ENCODE measurements around the gene NFATC4.

NFATC4 gene

DNA sequence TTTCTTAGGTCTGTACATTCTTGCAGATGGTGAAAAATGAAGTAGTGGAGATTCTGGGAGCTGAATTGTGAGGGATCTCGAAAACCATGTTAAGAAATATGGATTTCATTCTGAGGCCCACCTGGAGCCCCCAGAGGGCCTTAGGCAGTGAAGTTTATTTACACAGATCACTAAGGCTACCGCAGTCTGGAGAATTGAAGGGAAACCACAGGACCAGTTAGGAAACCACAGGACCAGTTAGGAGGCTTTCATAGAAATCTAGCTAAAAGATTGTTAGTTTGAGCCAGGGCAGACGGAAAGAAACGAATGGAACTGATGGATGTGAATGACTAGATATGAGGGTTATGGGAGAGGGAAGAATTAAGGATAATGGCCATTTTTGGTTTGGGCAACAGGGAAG, 54.3 kb downstream of the NFATC4 start:
- no peak for DNase-seq
- Mint-ChIP-seq H3K36me3 (peaks cover 3% of the 10 kb centered on the region), H3K27me3 (peaks cover 29% of the 10 kb centered on the region), H3K9me3 (peaks cover 1% of the 10 kb centered on the region), H3K4me1 (peaks cover 29% of the 10 kb centered on the region), H3K4me3 (no peak overlapping the region), H3K27ac (no peak overlapping the region)
- CTCF ChIA-PET, result interaction anchor here (0.8 to 17.5 kb wide), 3 partner anchors 9 to 89 kb away, joined by 3 to 557 read pairs (median 4); partner anchors contain the start of genes ADCY4 and RIPK3

DNA sequence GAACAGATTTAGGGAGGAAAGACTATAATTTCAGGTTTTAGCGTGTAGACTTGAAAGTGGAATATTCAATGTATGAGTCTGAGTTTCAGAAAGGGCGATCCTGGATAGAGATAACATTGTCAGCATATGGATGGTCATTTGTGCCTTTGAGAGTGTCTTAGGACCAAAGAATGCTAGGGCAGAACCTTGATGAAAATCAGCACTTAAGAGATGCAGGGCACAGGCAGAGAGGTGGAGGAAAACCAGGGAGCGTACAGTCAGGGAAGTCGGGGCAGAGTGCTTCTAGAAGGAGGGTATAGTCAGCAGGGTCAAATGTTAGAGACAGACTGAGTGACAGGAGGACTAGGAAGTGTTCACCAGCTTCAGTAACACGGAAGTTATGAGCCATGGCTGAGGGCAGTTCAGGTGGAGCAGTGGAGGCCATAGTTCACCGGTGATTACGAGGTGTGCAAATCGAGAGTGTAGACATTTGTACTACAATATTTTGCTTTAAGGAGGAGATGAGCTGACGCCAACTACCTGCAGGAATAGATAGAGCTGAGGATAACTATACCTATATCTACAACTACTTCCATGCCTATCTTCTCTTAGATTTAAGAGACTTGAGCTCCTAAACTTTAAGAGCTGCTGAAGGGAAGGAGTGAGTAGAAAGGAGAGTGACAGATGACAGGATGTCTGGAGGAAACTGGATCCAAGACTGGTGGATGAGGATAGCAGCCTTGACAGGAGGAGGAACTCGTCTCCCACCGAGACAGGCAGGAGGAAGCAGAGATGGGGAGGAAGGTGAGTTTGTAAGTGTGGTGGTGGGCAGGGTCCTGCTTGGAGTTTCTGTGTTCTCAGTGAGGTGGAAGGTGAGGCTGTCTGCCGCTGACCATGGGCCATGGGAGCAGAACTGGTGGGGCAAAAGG, 55.0 kb downstream of the NFATC4 start:
- Mint-ChIP-seq H3K27ac (no peak overlapping the region), H3K9me3 (peaks cover 1% of the 10 kb centered on the region), H3K36me3 (peaks cover 3% of the 10 kb centered on the region), H3K4me3 (no peak overlapping the region), H3K4me1 (peaks cover 36% of the 10 kb centered on the region), H3K27me3 (peaks cover 25% of the 10 kb centered on the region)
- DNase-seq, result no peak
- CTCF ChIA-PET, result interaction anchor here (1.3 to 17.5 kb wide), 3 partner anchors 9 to 90 kb away, joined by 4 to 557 read pairs (median 6); partner anchors contain the start of genes ADCY4 and RIPK3

DNA sequence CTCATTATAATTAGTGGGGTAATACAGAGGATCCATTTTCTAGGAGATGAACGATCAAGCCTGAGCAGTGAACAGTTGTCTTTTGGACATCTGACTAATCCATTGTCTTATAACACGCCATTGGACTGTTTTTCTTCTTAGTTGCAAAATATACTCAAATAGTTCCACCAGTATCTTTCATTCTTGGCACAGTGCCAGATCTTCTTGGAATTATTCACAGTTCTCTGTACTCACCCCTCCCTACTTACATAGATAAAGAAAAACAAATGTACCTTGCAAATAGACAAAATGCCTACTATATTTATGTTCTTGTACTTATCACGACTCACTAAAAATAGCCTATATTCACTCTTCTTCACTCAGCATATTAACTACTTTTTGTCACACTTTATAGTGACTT, 57.7 kb downstream of the NFATC4 start:
- DNase-seq, result no peak
- peaks cover 1% of the 10 kb centered on the region for H3K9me3 Mint-ChIP-seq
- H3K36me3 Mint-ChIP-seq, result peaks cover 3% of the 10 kb centered on the region
- H3K4me3 Mint-ChIP-seq, result no peak overlapping the region
- H3K27me3 Mint-ChIP-seq, result peaks cover 4% of the 10 kb centered on the region
- H3K27ac Mint-ChIP-seq, result peak overlapping the region; percentile 70
- CTCF ChIA-PET, result interaction anchor here (1.4 to 17.5 kb wide), 3 partner anchors 11 to 93 kb away, joined by 5 to 557 read pairs (median 7); partner anchors contain the start of genes ADCY4 and RIPK3
- peaks cover 51% of the 10 kb centered on the region for H3K4me1 Mint-ChIP-seq

DNA sequence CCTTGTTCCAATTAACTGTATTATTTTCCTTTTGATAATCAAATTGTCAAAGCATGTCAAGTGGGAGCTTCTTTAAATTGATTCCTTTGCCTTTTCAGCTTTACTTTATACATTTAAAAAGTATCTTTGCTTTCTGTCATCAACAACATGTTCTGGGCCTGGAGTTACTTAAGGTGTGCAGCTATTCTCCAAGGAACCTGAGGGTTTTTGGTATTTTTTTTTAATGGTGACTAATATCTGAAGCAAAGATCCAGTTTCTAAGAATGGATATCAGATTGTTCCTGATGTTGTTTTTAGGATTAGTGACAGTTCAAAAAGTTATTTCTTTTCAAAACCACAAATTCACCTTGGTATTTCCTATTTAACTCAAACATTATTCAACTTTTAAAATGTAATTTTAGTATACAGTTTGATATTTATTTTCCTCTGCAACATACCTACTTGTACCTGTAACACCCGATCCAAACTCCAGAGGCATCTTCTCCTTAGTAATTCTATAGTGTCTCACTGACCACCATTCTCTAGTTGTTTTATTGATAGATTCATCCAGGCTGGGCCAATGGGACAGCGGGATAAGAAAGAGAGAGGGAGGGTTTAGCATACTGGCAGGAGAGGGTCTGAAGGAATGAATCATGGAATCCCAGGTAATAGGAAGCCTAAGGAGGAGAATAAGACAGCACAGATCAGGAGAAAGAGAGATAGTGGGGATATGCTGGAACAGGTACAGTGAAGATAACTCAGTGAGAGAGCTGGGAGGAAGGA, 58.3 kb downstream of the NFATC4 start:
- CTCF ChIA-PET, result interaction anchor here (0.7 to 17.5 kb wide), 3 partner anchors 10 to 94 kb away, joined by 3 to 557 read pairs (median 5); partner anchors contain the start of genes ADCY4 and RIPK3
- Mint-ChIP-seq H3K27me3 (peaks cover 4% of the 10 kb centered on the region), H3K4me1 (peaks cover 57% of the 10 kb centered on the region), H3K9me3 (peaks cover 1% of the 10 kb centered on the region), H3K4me3 (no peak overlapping the region), H3K27ac (peak overlapping the region; percentile 9), H3K36me3 (peaks cover 4% of the 10 kb centered on the region)
- DNase-seq, result no peak

DNA sequence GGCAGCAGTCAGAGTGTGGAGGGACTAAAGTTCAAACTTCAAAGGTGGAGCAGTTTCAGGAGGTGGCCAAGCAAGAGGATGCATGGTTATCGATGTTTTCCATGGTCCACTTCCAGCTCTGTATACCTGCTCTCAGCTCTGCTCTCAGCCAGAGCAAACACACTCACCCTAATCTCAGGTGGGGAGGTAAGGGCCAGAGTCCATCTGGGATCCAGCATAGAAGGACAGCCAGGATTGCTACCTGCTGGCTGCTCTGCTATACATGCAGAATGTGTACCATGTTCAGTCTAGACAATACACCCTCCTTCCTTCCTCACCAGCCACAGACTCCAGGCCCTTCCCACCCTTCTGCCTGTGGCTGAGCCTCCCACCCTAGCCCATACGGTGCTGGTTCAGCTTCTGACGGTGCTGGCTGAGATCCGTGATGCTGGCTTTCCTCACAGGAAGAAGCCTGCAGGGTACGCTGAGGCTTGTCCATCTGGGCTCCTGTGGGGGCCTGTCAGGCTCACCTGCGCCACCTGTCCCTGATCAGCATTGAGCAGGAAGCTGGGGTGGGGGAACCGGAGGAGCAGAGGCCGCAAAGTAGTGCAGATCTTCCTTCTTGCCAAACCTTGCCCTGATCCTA, 59.0 kb downstream of the NFATC4 start:
- H3K36me3 Mint-ChIP-seq, result peaks cover 9% of the 10 kb centered on the region
- H3K9me3 Mint-ChIP-seq, result peaks cover 1% of the 10 kb centered on the region
- no peaks in the 10 kb centered on the region for H3K27me3 Mint-ChIP-seq
- no peak overlapping the region for H3K4me3 Mint-ChIP-seq
- peak overlapping the region; percentile 38 for H3K27ac Mint-ChIP-seq
- H3K4me1 Mint-ChIP-seq, result peaks cover 64% of the 10 kb centered on the region
- CTCF ChIA-PET, result interaction anchor here (0.7 to 17.5 kb wide), 2 partner anchors 10 to 94 kb away, joined by 3 to 557 read pairs; partner anchors contain the start of genes ADCY4 and RIPK3
- peak; percentile 46 for DNase-seq

DNA sequence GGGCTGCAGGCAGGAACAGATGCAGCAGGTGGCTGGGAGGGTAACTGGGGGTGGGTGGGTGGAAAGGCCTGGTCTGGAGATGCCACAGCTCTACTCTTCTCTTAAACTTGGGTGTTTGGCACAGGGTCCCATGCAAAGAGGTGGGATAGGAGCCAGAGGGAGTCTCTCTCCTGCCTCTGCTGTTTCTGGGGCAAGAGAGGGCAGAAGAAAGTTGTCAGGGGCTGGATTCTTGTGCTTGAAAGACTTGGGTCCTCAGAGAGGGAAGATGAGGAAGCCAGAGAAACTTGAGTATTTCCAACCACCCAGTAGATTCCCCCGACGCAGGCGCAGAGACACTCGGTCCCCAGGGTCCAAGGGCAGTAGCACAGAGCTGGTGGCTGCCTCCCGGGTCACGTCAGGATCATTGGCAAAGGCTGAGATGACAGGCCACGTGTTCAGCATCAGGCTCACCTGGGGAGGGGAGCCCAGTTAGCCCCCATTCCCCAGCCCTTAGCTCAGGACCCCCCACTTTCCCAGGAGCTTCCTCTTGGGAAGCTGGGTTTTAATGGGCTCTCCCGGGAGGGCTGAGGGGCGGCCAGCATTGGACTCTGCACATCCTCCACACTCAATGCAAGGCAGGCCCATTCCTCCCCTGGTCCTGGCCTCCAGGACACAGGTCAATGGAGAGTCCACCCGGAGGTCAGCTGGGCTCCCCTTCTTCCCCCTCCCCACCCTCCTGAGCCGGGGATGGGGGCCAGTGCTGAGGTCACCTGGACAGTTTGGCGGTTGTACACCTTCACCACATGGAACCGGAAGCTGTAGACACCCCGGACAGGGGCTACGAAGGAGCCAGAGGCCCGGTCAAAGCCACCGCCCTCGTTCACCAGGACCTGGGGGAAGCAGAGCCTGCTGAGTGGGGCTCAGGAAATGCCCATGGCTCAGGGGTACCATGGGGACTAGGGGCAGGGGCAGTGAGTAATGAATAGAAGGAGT, 59.8 kb downstream of the NFATC4 start:
- H3K4me3 Mint-ChIP-seq, result no peak overlapping the region

DNA sequence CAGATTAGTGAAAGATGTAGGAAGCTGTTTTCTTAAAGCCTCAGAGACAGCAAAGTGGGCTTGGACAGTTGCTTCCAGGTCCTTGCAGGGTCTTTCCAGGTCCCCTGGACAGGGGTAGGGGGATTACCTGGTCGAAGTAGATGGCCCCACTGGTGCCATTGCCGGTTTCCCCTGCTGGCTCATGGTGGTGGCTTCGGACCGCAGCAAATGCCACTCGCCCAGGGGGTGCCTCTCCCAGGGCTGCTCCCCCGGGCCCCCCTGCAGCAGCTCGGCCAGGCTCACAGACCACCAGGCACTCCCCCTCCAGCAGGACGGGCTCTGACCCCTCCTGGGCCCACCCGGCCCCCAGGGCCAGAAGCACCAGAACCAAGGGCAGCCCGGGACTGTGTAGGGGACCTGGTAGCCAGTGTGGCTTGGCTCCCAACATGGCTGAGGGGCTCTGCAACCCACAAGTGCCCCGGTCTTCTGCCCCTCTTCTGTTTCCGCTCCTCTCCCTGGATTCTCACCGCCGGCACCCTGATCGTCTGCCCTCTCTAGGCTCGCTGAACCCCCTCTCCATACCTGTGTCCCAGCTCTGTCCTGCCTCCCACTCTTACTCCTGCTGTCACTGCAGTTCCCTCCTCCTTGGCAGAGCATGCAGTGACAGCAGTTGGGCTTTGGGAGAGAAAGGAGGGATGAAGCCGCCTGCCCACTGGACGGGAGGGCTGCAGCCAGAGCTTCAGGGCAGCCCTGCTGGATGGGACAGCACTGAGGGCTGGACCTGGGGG, 60.8 kb downstream of the NFATC4 start:
- peaks cover 1% of the 10 kb centered on the region for H3K9me3 Mint-ChIP-seq
- no peak for DNase-seq
- peaks cover 72% of the 10 kb centered on the region for H3K4me1 Mint-ChIP-seq

More for the DNA sequence above, 59.8 kb downstream of the NFATC4 start:
- Mint-ChIP-seq H3K27me3 (no peaks in the 10 kb centered on the region), H3K9me3 (peaks cover 1% of the 10 kb centered on the region), H3K27ac (peak overlapping the region; percentile 82), H3K4me1 (peaks cover 66% of the 10 kb centered on the region), H3K36me3 (peaks cover 11% of the 10 kb centered on the region)
- DNase-seq, result no peak
- CTCF ChIA-PET, result interaction anchor here (0.6 to 17.5 kb wide), 4 partner anchors 9 to 95 kb away, joined by 3 to 557 read pairs (median 3); partner anchors contain the start of genes ADCY4 and RIPK3

More for the DNA sequence above, 60.8 kb downstream of the NFATC4 start:
- H3K27me3 Mint-ChIP-seq, result no peaks in the 10 kb centered on the region
- peaks cover 20% of the 10 kb centered on the region for H3K36me3 Mint-ChIP-seq
- peak overlapping the region; percentile 77 for H3K4me3 Mint-ChIP-seq
- peak overlapping the region; percentile 93 for H3K27ac Mint-ChIP-seq
- CTCF ChIA-PET, result interaction anchor here (1.0 to 17.5 kb wide), 2 partner anchors 8 to 96 kb away, joined by 3 to 557 read pairs; partner anchors contain the start of genes ADCY4 and RIPK3

All from activated naive CD4-positive, alpha-beta T cell treated with anti-CD3 and anti-CD28 coated beads, Interleukin-2, amount 10 ng/mL, durations not matched to agents 7 days and 5 days (primary cell).